ENCODE results near the gene AKAP10. TPM values are rescaled to one million over a fixed set of nuclear protein-coding genes. Genes with fewer than 3 reads are reported as not detected.

AKAP10 gene
- total RNA-seq, 1 experiment from 2014 or later = 52.7 TPM

DNA sequence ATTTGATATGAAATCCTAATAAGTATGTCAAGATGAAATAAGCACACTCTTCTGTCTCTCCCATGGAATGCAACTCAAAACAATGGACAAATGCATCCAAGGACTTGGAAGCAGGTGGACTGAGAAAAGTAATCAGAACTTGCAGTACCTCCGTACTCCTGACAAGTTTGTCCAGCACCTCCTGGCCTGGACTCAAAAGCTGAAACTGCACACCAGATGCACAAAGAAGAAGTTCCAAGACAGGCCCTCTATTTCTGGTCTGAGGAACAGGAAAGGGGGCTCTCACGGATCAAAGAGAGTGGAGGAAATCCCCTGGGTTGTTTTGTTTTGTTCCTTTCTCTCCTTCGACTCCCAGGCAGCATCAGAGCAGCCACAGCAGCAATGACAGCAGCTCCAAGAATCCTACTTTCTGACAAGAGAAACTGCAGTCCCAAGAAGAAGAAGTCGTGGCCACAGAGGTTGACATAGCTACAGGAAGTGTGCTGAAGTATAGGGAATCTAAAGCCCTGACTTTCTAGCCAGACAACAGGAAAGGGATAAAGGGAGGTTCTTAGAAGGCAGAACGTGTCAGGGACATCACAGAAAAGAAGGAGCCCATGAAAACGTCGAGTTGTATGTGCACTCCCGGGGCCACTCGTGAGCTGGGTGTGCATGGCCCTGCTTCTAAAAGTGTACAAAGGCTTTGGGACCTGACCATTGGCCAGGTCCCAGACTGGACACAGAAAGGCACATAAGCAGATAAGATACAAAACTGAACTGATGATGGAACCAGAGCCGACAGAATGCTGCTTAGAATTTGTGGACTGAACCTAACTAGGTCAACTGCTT lies 29.3 kb downstream of the AKAP10 start:
- H3K9me2 ChIP-seq (ENCODE audit: insufficient read depth) = no peaks in the 10 kb centered on the region
- H3K4me1 ChIP-seq (replicated peaks; ENCODE audit: insufficient read depth) = no peaks in the 10 kb centered on the region; the same call in 1 of the 2 replicates
- no peak overlapping the region for H2AFZ ChIP-seq
- peaks cover 64% of the 10 kb centered on the region for H3K79me2 ChIP-seq (ENCODE audit: low read depth)
- no peaks in the 10 kb centered on the region for H3K9me3 ChIP-seq (ENCODE audit: insufficient read depth, low read depth)
- BruUV-seq (replicated peaks) = no TSS peak
- intact Hi-C loops (cut with micrococcal nuclease; ENCODE audit: unreplicated experiment) = no loop called here
- ChIA-PET POLR2A (ENCODE audit: unreplicated experiment) (interaction anchor here (0.6 kb wide), 2 partner anchors 221 to 305 kb away, joined by 3 to 8 read pairs; no protein-coding TSS in a partner anchor), CTCF (no interaction called here)
- peaks cover 72% of the 10 kb centered on the region for H4K20me1 ChIP-seq (ENCODE audit: insufficient read depth)
- no peak for DNase-seq
- no peak overlapping the region for H3K4me2 ChIP-seq
- TF ChIP-seq, protein P1, sequence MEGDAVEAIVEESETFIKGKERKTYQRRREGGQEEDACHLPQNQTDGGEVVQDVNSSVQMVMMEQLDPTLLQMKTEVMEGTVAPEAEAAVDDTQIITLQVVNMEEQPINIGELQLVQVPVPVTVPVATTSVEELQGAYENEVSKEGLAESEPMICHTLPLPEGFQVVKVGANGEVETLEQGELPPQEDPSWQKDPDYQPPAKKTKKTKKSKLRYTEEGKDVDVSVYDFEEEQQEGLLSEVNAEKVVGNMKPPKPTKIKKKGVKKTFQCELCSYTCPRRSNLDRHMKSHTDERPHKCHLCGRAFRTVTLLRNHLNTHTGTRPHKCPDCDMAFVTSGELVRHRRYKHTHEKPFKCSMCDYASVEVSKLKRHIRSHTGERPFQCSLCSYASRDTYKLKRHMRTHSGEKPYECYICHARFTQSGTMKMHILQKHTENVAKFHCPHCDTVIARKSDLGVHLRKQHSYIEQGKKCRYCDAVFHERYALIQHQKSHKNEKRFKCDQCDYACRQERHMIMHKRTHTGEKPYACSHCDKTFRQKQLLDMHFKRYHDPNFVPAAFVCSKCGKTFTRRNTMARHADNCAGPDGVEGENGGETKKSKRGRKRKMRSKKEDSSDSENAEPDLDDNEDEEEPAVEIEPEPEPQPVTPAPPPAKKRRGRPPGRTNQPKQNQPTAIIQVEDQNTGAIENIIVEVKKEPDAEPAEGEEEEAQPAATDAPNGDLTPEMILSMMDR (conservative IDR thresholded peaks at IDR 0.05) = no peak
- TF ChIP-seq EZH2 (IDR thresholded peaks at IDR 0.05; ENCODE audit: low read depth) = no peak
- no peak overlapping the region for H3K27ac ChIP-seq
- H3K4me3 ChIP-seq = no peak overlapping the region
- H3K27me3 ChIP-seq (ENCODE audit: insufficient read depth, low read depth) = no peaks in the 10 kb centered on the region
- peaks cover 11% of the 10 kb centered on the region; the same call in 1 of the 2 replicates for H3F3A ChIP-seq (ENCODE audit: insufficient read depth, low read depth)
- peaks cover 27% of the 10 kb centered on the region for H3K36me3 ChIP-seq (ENCODE audit: low read depth)

DNA sequence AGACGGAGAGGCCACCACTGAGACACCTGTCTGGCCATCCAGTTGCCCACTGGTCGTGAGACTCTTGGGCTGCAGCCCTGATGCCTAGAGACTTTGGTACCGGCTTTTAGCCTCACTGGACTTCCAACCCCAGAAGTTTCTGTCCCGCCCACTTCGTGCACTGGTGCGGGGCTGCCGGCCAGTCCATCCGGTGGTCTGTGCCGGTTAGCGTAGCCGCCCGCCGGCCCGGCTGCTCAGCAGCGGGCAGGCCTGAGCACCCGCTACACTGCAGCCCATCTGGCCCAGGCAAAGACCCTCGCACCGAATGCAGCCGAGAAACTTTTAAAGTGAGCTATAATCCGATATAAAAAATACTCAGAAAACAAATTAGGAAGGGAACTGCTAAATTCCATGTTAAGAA lies 30.7 kb downstream of the AKAP10 start:
- no peak for TF ChIP-seq EZH2 (IDR thresholded peaks at IDR 0.05; ENCODE audit: low read depth)
- TF ChIP-seq, protein P1 (conservative IDR thresholded peaks at IDR 0.05) = no peak
- no TSS peak for BruUV-seq (replicated peaks)
- POLR2A ChIA-PET (ENCODE audit: unreplicated experiment) = no interaction called here

DNA sequence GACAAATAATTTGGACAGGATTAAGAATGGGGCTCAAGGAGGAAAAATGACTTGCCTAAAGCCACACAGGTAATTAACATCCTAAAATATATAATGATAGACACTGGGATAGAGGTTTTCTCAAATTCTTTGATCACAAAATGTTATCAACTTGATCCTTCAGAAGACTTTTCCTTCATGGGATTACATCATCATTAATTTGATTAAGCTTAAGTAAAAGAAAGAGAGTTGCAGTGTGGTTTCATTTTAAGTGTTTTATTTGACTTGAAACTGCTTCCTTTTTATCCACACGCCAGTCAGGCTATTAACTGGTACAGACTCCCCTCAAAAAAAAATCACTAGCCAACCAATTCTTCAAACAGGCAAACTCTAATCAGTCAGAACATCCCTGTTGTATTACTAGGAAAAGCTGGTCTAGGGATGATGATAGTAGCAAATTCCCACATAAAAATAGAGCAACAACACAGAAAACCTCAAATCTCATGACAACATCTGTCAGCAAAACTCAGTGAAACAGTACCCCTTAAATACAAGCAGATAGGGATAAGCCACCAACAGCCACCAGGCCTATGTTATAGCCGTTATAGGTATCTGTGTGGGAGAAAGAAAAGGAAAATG lies 32.5 kb downstream of the AKAP10 start:
- Histone ChIP-seq H4K20me1 (ENCODE audit: insufficient read depth) (peaks cover 80% of the 10 kb centered on the region), H3K4me2 (no peak overlapping the region), H3F3A (ENCODE audit: insufficient read depth, low read depth) (peaks cover 29% of the 10 kb centered on the region), H3K27me3 (ENCODE audit: insufficient read depth, low read depth) (no peaks in the 10 kb centered on the region), H3K4me1 (replicated peaks; ENCODE audit: insufficient read depth) (no peaks in the 10 kb centered on the region), H3K36me3 (ENCODE audit: low read depth) (peaks cover 47% of the 10 kb centered on the region), H2AFZ (no peak overlapping the region), H3K27ac (no peak overlapping the region), H3K9me2 (ENCODE audit: insufficient read depth) (no peaks in the 10 kb centered on the region), H3K79me2 (ENCODE audit: low read depth) (peaks cover 65% of the 10 kb centered on the region), H3K9me3 (ENCODE audit: insufficient read depth, low read depth) (no peaks in the 10 kb centered on the region), H3K4me3 (no peak overlapping the region)
- no TSS peak for BruUV-seq (replicated peaks)
- ChIA-PET CTCF (no interaction called here), POLR2A (ENCODE audit: unreplicated experiment) (no interaction called here)
- intact Hi-C loops (cut with micrococcal nuclease; ENCODE audit: unreplicated experiment) = no loop called here
- no peak for TF ChIP-seq EZH2 (IDR thresholded peaks at IDR 0.05; ENCODE audit: low read depth)
- TF ChIP-seq, protein P1 (conservative IDR thresholded peaks at IDR 0.05) = no peak
- no peak for DNase-seq

More for the DNA sequence above, 30.7 kb downstream of the AKAP10 start:
- no peak overlapping the region for H3K27ac ChIP-seq
- CTCF ChIA-PET = no interaction called here
- H3K79me2 ChIP-seq (ENCODE audit: low read depth) = peaks cover 66% of the 10 kb centered on the region
- no peak overlapping the region for H3K4me2 ChIP-seq
- H4K20me1 ChIP-seq (ENCODE audit: insufficient read depth) = peaks cover 75% of the 10 kb centered on the region
- intact Hi-C loops (cut with micrococcal nuclease; ENCODE audit: unreplicated experiment) = no loop called here
- H3K9me3 ChIP-seq (ENCODE audit: insufficient read depth, low read depth) = no peaks in the 10 kb centered on the region
- no peak overlapping the region for H2AFZ ChIP-seq
- no peaks in the 10 kb centered on the region for H3K9me2 ChIP-seq (ENCODE audit: insufficient read depth)
- H3K27me3 ChIP-seq (ENCODE audit: insufficient read depth, low read depth) = no peaks in the 10 kb centered on the region
- peaks cover 31% of the 10 kb centered on the region for H3K36me3 ChIP-seq (ENCODE audit: low read depth)
- no peak for DNase-seq
- H3F3A ChIP-seq (ENCODE audit: insufficient read depth, low read depth) = peaks cover 14% of the 10 kb centered on the region; the same call in 1 of the 2 replicates
- H3K4me1 ChIP-seq (replicated peaks; ENCODE audit: insufficient read depth) = no peaks in the 10 kb centered on the region
- H3K4me3 ChIP-seq = no peak overlapping the region
